ENCODE results near the gene MCCC1. TPM values are rescaled to one million over a fixed set of nuclear protein-coding genes. Genes with fewer than 3 reads are reported as not detected.

Gene MCCC1
- 10 to 100 TPM; 15.1 to 21.2 (median 16.1) TPM for total RNA-seq (2021; fragmentation: NEBNext Ultra II Directional; extraction: Animal tissue kit (Norgen Biotek cat#: 25700))
- long read RNA-seq, transcript MCCC1-201 (19 exons, 2,545 nt): major isoform, 27 of 34 reads
- long read RNA-seq, partial matches to known transcripts: 1 of 34 reads
- long read RNA-seq, other reads (novel, unspliced or antisense): 6 of 34 reads

DNA sequence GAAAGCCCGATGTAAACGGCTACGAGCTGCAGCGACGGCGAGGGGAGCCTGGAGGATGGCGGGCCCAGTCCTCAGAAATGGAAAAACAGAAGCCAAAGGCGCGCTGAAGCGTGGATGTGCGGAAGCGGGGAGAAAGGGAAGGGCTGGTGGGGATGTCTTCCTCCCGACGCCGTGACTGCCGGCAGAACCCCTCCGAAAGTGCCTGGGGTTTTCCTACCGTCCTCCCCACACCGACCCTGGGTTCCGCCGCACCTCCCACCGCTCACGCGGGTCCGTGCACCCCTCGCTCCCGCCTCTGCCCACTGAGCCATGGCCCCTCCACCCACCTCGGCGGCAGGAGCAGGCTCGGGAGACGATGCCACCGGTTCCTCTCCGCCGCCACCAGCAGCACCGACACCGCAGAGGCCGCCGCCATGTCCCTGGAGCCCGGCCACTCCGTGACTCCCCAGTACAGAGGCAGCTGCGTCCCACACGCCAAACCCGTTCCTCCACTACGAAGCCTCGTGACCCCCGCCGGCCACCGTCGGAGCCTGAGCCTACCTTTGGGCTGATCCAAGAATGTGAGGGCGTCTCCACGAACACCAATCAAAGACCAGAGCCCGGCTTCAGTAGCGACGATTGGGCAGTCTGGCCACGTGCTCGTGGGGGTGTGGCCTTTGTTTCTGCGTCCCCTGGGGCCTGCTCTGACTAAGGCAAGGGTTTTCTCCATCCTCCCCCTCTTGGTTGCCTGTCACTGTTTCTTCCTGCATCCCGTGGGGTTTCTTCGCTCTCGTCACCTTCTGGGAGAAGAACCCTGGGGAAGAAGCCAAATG lies at the start of gene MCCC1:
Gene MCCC1 (minus strand): TSS at position 471 of the 812 bp plus-strand sequence. CDS start 56 bp downstream, at position 415.
- Mint-ChIP-seq H3K9me3 (no peaks in the 10 kb centered on the region), H3K36me3 (ENCODE audit: low read depth) (peaks cover 8% of the 10 kb centered on the region), H3K27ac (peak within 1 kb of the TSS; percentile 84), H3K4me1 (ENCODE audit: low read depth) (peaks cover 27% of the 10 kb centered on the region), H3K4me3 (peak within 1 kb of the TSS; percentile 99), H3K27me3 (ENCODE audit: insufficient read depth) (no peaks in the 10 kb centered on the region; the same call in none of the 2 replicates)
- no peak for TF ChIP-seq CTCF (IDR thresholded peaks at IDR 0.05)
- peak; percentile 99 for DNase-seq

- peak; percentile 54 for DNase-seq
- Mint-ChIP-seq H3K4me3 (no peak overlapping the region), H3K36me3 (ENCODE audit: low read depth) (no peaks in the 10 kb centered on the region), H3K27me3 (ENCODE audit: insufficient read depth) (peaks cover 29% of the 10 kb centered on the region), H3K4me1 (ENCODE audit: low read depth) (peaks cover 19% of the 10 kb centered on the region), H3K27ac (no peak overlapping the region), H3K9me3 (no peaks in the 10 kb centered on the region)
- TF ChIP-seq CTCF (IDR thresholded peaks at IDR 0.05): no peak
Measured at GRCh38 chr3:183148056-183148455, 48.8 kb upstream of the MCCC1 start.

DNA sequence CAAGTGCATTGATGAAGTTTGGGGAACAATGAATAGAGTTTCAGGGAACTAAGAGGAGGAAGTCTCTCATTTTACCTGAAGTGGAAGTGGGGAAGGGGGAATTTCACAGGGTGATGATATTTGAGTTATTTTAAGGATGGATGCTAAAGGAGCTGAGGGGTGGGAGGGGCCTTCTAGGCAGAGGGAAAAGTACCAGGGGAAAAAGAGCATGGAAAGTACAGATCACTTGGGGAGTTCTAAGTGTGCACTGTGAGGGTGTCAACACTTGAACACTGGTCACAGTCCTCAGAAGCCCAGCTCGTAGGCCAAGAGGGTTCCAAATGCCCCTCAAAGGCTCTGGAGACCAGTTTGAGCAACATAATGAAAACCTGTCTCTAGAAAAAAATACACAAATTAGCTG lies 45.1 kb upstream of the MCCC1 start:
- no peak for DNase-seq

DNA sequence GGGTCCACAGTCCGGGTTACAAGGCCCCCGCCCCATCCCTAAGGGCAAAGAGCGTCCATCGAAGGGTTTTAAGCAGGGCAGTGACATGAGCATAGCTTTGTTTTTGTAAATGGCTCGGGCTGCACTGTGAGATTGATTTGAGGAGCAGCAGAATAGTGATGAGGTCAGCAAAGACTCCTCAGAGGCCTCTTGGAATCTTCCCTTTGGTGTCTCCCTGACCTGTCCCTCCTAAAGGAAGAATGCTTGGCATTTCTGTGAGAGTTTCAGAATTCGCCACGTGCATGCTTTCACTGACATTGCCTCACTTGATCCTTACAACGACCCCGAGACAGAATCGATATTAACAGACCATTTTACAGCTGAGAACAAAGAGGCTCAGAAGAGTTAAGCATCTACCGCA lies 42.9 kb upstream of the MCCC1 start:
- DNase-seq: no peak
- Mint-ChIP-seq H3K27me3 (ENCODE audit: insufficient read depth) (peaks cover 21% of the 10 kb centered on the region; the same call in 1 of the 2 replicates), H3K9me3 (peaks cover 14% of the 10 kb centered on the region), H3K36me3 (ENCODE audit: low read depth) (no peaks in the 10 kb centered on the region), H3K4me3 (peak overlapping the region; percentile 46; the same call in 1 of the 2 replicates), H3K4me1 (ENCODE audit: low read depth) (peaks cover 19% of the 10 kb centered on the region; the same call in 1 of the 2 replicates), H3K27ac (no peak overlapping the region)
- TF ChIP-seq CTCF (IDR thresholded peaks at IDR 0.05): no peak

More for the DNA sequence above, 45.1 kb upstream of the MCCC1 start:
- Mint-ChIP-seq H3K36me3 (ENCODE audit: low read depth) (no peaks in the 10 kb centered on the region), H3K4me3 (no peak overlapping the region), H3K4me1 (ENCODE audit: low read depth) (peaks cover 33% of the 10 kb centered on the region), H3K27ac (no peak overlapping the region), H3K27me3 (ENCODE audit: insufficient read depth) (peaks cover 20% of the 10 kb centered on the region; the same call in 1 of the 2 replicates), H3K9me3 (no peaks in the 10 kb centered on the region)
- no peak for TF ChIP-seq CTCF (IDR thresholded peaks at IDR 0.05)

GRCh38 chr3:183134844-183135243 lies 35.5 kb upstream of the MCCC1 start:
- Mint-ChIP-seq H3K4me3 (no peak overlapping the region), H3K9me3 (peaks cover 19% of the 10 kb centered on the region), H3K4me1 (ENCODE audit: low read depth) (peaks cover 25% of the 10 kb centered on the region), H3K27me3 (ENCODE audit: insufficient read depth) (peaks cover 32% of the 10 kb centered on the region), H3K36me3 (ENCODE audit: low read depth) (no peaks in the 10 kb centered on the region; the same call in 1 of the 2 replicates), H3K27ac (no peak overlapping the region)
- DNase-seq: no peak
- TF ChIP-seq CTCF (IDR thresholded peaks at IDR 0.05): no peak
